HEK293T (cell line): ENCODE measurements around the gene GLT8D2.

ENCODE experiments used
- FOXK2 ChIP-seq: fragments of 450-650 bp; IDR thresholded peaks from 2 replicates; pipeline ENCODE4 v1.6.1; 2016; ENCODE audit warnings: mild to moderate bottlenecking
- HDGF ChIP-seq: fragments of 450-650 bp; IDR thresholded peaks from 2 replicates; pipeline ENCODE4 v1.6.1; 2017; ENCODE audit warnings: antibody characterized with exemption, borderline replicate concordance
- SP1 ChIP-seq: fragments of 450-650 bp; IDR thresholded peaks from 2 replicates; pipeline ENCODE4 v1.6.1; 2017
- SUZ12 ChIP-seq: fragments of 450-650 bp; IDR thresholded peaks from 2 replicates; pipeline ENCODE4 v1.6.1; 2016; ENCODE audit warnings: mild to moderate bottlenecking
- TF ChIP-seq, protein P1 (sequence below): fragments of 450-650 bp; IDR thresholded peaks from 2 replicates; pipeline ENCODE4 v1.6.1; 2016

DNA sequence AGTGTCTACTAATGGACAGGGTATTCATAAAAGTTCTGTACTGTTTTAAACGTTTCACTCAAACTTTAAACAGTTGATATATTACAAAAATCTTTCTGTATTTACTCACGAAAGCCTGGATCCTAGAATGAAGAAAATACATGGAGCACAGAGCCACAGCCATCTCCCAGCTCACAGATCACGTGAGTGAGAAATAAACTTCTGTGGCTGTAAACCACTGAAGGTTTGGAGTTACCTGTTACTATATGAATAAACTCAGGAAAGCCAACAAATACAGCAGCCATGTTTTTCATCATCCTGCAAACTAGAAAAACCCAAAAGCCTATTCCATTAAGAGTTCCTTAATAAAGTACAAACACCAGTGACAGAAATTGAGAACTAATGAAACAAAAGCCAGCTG is 85.2 kb downstream of the GLT8D2 start:
- TF ChIP-seq HDGF (no peak), SUZ12 (no peak), SP1 (no peak), FOXK2 (no peak)
- TF ChIP-seq, protein P1, sequence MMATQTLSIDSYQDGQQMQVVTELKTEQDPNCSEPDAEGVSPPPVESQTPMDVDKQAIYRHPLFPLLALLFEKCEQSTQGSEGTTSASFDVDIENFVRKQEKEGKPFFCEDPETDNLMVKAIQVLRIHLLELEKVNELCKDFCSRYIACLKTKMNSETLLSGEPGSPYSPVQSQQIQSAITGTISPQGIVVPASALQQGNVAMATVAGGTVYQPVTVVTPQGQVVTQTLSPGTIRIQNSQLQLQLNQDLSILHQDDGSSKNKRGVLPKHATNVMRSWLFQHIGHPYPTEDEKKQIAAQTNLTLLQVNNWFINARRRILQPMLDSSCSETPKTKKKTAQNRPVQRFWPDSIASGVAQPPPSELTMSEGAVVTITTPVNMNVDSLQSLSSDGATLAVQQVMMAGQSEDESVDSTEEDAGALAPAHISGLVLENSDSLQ = no peak
